ENCODE data around the gene SMYD5. TPM values are rescaled to one million over a fixed set of nuclear protein-coding genes. Genes with fewer than 3 reads are reported as not detected.

Gene SMYD5
- total and polyA plus RNA-seq, 9 of the 15 experiments (the other 6 are each of a cell fraction or from before 2014, with no cell fraction given) = 11.4 to 56.8 (median 32.0) TPM

DNA sequence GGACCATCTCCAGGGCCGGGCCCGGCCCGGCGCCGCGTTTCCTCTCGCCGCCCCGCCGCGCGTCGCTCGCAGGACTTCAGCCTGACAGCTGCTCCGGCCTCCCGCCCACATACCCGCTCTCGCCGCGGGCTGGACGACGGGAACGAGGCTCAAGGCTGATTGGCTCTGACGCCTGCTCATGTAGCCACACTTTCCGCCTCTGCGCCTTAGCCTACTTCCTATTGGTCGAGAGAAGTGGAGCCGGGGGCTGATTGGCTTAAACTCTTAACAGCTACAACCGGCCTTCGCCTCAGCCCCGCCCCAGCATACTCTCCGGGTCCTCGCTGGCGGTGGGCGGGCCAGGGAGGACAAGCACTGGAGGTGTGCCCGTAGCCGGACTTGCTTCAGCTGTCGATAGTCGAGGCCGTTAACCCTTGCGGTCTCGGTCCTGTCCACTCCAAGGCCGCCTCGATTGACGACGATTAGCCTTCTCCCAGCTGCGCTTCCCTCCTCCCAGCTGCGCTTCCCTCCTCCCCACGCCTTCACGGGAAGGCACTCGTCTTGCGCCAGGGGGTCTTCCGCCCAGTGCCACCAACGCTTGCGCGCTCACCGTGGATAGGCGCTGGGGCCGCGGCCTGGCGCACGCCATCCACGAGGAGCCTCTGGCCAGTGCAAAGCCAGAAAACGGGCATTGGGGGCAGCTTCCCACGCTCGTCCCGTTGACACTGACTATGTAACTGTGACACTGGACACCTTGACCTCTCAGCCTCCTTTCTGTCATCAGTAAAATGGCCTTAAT is 19.3 kb downstream of the SMYD5 start, which contains the start of gene PRADC1 (continued):
- TF ChIP-seq, protein P1, sequence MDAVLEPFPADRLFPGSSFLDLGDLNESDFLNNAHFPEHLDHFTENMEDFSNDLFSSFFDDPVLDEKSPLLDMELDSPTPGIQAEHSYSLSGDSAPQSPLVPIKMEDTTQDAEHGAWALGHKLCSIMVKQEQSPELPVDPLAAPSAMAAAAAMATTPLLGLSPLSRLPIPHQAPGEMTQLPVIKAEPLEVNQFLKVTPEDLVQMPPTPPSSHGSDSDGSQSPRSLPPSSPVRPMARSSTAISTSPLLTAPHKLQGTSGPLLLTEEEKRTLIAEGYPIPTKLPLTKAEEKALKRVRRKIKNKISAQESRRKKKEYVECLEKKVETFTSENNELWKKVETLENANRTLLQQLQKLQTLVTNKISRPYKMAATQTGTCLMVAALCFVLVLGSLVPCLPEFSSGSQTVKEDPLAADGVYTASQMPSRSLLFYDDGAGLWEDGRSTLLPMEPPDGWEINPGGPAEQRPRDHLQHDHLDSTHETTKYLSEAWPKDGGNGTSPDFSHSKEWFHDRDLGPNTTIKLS (IDR thresholded peaks at IDR 0.05; ENCODE audit: borderline replicate concordance, low read depth) = no peak
- no peak for TF ChIP-seq TAF9B (IDR thresholded peaks at IDR 0.05; ENCODE audit: partially characterized antibody)
- no peak for TF ChIP-seq SNRNP70 (optimal IDR thresholded peaks at IDR 0.05; ENCODE audit: low read depth, low read length)
- TF ChIP-seq HCFC1 (IDR thresholded peaks at IDR 0.05; ENCODE audit: low read depth, low read length) = no peak
- no peak for TF ChIP-seq SMC3 (conservative IDR thresholded peaks at IDR 0.05; ENCODE audit: insufficient read depth, low read depth, low read length)
- TF ChIP-seq TOE1 (IDR thresholded peaks at IDR 0.05; ENCODE audit: borderline replicate concordance) = peak; percentile 61
- TF ChIP-seq TOE1 (CRISPR knock-in tag; IDR thresholded peaks at IDR 0.05; ENCODE audit: borderline replicate concordance, low read depth) = no peak
- TF ChIP-seq, protein P2, sequence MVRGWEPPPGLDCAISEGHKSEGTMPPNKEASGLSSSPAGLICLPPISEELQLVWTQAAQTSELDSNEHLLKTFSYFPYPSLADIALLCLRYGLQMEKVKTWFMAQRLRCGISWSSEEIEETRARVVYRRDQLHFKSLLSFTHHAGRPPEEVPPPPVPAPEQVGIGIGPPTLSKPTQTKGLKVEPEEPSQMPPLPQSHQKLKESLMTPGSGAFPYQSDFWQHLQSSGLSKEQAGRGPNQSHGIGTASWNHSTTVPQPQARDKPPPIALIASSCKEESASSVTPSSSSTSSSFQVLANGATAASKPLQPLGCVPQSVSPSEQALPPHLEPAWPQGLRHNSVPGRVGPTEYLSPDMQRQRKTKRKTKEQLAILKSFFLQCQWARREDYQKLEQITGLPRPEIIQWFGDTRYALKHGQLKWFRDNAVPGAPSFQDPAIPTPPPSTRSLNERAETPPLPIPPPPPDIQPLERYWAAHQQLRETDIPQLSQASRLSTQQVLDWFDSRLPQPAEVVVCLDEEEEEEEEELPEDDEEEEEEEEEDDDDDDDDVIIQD (CRISPR knock-in tag; IDR thresholded peaks at IDR 0.05) = no peak
- TF ChIP-seq, protein P3, sequence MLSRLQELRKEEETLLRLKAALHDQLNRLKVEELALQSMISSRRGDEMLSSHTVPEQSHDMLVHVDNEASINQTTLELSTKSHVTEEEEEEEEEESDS (CRISPR knock-in tag; IDR thresholded peaks at IDR 0.05) = no peak
- TF ChIP-seq HNRNPK (IDR thresholded peaks at IDR 0.05; ENCODE audit: low read depth, low read length, poor library complexity, severe bottlenecking) = no peak
- peak; percentile 56 for TF ChIP-seq NFIC (IDR thresholded peaks at IDR 0.05)
- TF ChIP-seq HDAC3 (IDR thresholded peaks at IDR 0.05; ENCODE audit: borderline replicate concordance, partially characterized antibody) = no peak
- TF ChIP-seq, protein P4, sequence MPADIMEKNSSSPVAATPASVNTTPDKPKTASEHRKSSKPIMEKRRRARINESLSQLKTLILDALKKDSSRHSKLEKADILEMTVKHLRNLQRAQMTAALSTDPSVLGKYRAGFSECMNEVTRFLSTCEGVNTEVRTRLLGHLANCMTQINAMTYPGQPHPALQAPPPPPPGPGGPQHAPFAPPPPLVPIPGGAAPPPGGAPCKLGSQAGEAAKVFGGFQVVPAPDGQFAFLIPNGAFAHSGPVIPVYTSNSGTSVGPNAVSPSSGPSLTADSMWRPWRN (IDR thresholded peaks at IDR 0.05; ENCODE audit: low read depth) = no peak
- TF ChIP-seq, protein P5, sequence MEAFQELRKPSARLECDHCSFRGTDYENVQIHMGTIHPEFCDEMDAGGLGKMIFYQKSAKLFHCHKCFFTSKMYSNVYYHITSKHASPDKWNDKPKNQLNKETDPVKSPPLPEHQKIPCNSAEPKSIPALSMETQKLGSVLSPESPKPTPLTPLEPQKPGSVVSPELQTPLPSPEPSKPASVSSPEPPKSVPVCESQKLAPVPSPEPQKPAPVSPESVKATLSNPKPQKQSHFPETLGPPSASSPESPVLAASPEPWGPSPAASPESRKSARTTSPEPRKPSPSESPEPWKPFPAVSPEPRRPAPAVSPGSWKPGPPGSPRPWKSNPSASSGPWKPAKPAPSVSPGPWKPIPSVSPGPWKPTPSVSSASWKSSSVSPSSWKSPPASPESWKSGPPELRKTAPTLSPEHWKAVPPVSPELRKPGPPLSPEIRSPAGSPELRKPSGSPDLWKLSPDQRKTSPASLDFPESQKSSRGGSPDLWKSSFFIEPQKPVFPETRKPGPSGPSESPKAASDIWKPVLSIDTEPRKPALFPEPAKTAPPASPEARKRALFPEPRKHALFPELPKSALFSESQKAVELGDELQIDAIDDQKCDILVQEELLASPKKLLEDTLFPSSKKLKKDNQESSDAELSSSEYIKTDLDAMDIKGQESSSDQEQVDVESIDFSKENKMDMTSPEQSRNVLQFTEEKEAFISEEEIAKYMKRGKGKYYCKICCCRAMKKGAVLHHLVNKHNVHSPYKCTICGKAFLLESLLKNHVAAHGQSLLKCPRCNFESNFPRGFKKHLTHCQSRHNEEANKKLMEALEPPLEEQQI (IDR thresholded peaks at IDR 0.05) = no peak

Data from K562 (cell line).